ENCODE results near the gene TACC3.

GRCh38 chr4:1720163-1720983 lies 948 bp upstream of the TACC3 start:
- no peak for TF ChIP-seq ZNF23 (tag by site-specific recombination; IDR thresholded peaks at IDR 0.05; ENCODE audit: borderline replicate concordance)
- TF ChIP-seq ZNF530 (tag by site-specific recombination; IDR thresholded peaks at IDR 0.05; ENCODE audit: low read depth) = no peak
- peak; percentile 50; the same call in 1 of the 2 replicates for TF ChIP-seq CTCF (tag by site-specific recombination; IDR thresholded peaks at IDR 0.05)
- TF ChIP-seq ZBTB17 (tag by site-specific recombination; IDR thresholded peaks at IDR 0.05) = no peak; the same call in 1 of the 2 replicates
- no peak for TF ChIP-seq ZBTB44 (tag by site-specific recombination; IDR thresholded peaks at IDR 0.05)
- no peak for TF ChIP-seq KLF17 (tag by site-specific recombination; IDR thresholded peaks at IDR 0.05)
- no peak for TF ChIP-seq ZNF398 (tag by site-specific recombination; IDR thresholded peaks at IDR 0.05)
- TF ChIP-seq ZNF768 (tag by site-specific recombination; IDR thresholded peaks at IDR 0.05) = no peak
- TF ChIP-seq MZF1 (tag by site-specific recombination; IDR thresholded peaks at IDR 0.05; ENCODE audit: borderline replicate concordance) = no peak
- TF ChIP-seq PBX3 (CRISPR knock-in tag; IDR thresholded peaks at IDR 0.05) = peak; percentile 42; the same call in 1 of the 2 replicates

Measured in HEK293 (cell line).